Measurements from ENCODE around the gene FCRL5.

FCRL5 gene

DNA sequence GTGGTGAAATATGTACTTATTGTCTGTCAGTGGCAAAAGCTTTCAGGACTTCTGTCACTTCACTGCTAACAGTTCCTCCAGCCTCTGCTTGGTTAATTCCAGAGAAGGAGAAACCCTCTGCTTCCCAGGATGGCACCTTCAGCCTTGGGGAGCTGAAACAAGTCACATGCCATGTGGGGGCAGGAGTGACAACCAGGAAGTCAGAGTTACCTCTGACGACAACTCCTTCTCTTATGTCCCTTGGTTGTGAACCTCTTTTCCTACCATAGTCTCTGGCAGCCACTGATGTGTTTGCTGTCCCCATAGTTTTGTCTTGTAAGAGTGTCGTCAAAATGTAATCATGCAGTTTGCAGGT, 53.6 kb downstream of the FCRL5 start:
- no peak overlapping the region for H3K4me3 ChIP-seq (IDR thresholded peaks at IDR 0.05; ENCODE audit: insufficient read depth, low read depth, low read length)
- H3K79me2 ChIP-seq (ENCODE audit: insufficient read depth, low read depth), result no peaks in the 10 kb centered on the region
- no peaks in the 10 kb centered on the region for H3K27me3 ChIP-seq (ENCODE audit: insufficient read depth, low read depth)
- no peaks in the 10 kb centered on the region for H4K20me1 ChIP-seq (ENCODE audit: insufficient read depth)
- H2AFZ ChIP-seq (ENCODE audit: low read depth), result no peak overlapping the region
- no peak overlapping the region for H3K4me2 ChIP-seq
- no peak overlapping the region for H3K9ac ChIP-seq
- TF ChIP-seq CTCF (conservative IDR thresholded peaks at IDR 0.05; ENCODE audit: low read depth, low read length), result no peak
- H3K27ac ChIP-seq, result no peak overlapping the region
- no peaks in the 10 kb centered on the region for H3K36me3 ChIP-seq (ENCODE audit: insufficient read depth)
- H3K4me1 ChIP-seq (ENCODE audit: low read depth, poor library complexity, severe bottlenecking), result peaks cover 43% of the 10 kb centered on the region

DNA sequence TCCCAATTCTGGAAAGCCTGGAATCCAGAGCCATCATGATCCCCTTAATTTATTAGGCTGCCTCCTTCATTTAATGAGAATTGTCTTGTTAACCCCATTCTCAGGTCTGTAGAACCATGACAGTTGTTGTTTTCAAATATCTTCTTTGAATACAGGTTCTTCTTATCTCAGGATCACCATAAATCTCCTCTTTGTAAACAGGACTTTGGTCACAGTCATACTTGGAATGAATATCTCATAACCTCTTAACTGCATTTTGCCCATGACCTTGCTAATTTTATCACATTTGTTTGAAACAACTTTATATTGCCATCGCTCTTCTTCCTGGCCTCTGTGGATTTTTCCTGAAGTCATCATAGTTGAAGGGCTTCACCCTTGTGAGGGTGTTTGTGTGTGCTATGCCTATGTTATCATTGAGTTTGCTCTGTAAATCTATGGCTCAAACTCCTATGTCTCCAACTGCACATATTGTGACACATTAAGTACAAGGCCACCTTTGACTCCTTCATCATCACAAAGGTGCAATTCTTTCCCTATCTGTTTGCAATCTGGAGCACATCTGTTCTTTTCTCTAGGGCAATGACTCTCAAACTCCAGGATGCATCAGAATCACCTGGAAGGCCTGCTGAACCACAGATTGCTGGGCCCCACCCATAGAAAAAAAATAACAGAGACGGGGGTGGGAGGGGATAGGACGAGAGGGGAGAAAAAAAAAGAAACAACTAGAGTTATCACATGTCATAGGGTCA, 54.2 kb downstream of the FCRL5 start:
- Histone ChIP-seq H3K36me3 (ENCODE audit: insufficient read depth) (no peaks in the 10 kb centered on the region), H3K27ac (no peak overlapping the region), H3K79me2 (ENCODE audit: insufficient read depth, low read depth) (no peaks in the 10 kb centered on the region), H3K4me1 (ENCODE audit: low read depth, poor library complexity, severe bottlenecking) (peaks cover 43% of the 10 kb centered on the region), H2AFZ (ENCODE audit: low read depth) (no peak overlapping the region), H3K27me3 (ENCODE audit: insufficient read depth, low read depth) (no peaks in the 10 kb centered on the region), H3K4me3 (IDR thresholded peaks at IDR 0.05; ENCODE audit: insufficient read depth, low read depth, low read length) (no peak overlapping the region), H3K9ac (no peak overlapping the region), H4K20me1 (ENCODE audit: insufficient read depth) (no peaks in the 10 kb centered on the region), H3K4me2 (no peak overlapping the region)
- no peak for TF ChIP-seq CTCF (conservative IDR thresholded peaks at IDR 0.05; ENCODE audit: low read depth, low read length)

DNA sequence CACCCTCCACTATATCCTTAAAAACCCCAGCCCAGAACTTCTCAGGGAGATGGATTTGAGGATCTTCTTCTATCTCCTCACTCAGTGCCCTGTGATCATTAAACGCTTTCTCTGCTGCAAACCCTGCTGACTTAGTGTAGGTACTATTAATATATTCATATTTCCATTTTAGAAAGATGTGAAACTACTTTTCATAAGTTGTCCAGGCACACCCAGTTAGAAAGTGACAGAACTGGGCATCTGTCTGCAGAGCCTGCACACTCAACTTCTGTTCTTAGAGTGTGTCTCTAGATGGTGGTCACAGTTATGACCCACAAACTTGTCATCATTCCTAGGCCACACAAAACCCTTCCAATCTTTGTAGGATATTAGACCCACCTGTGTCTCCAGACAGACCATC, 55.0 kb downstream of the FCRL5 start:
- no peak overlapping the region; the same call in 1 of the 2 replicates for H3K4me2 ChIP-seq
- H2AFZ ChIP-seq (ENCODE audit: low read depth), result no peak overlapping the region
- H3K4me1 ChIP-seq (ENCODE audit: low read depth, poor library complexity, severe bottlenecking), result peaks cover 43% of the 10 kb centered on the region
- no peaks in the 10 kb centered on the region for H4K20me1 ChIP-seq (ENCODE audit: insufficient read depth)
- no peak overlapping the region for H3K4me3 ChIP-seq (IDR thresholded peaks at IDR 0.05; ENCODE audit: insufficient read depth, low read depth, low read length)
- H3K79me2 ChIP-seq (ENCODE audit: insufficient read depth, low read depth), result no peaks in the 10 kb centered on the region
- H3K9ac ChIP-seq, result no peak overlapping the region
- H3K27me3 ChIP-seq (ENCODE audit: insufficient read depth, low read depth), result no peaks in the 10 kb centered on the region
- H3K27ac ChIP-seq, result no peak overlapping the region
- TF ChIP-seq CTCF (conservative IDR thresholded peaks at IDR 0.05; ENCODE audit: low read depth, low read length), result no peak
- no peaks in the 10 kb centered on the region for H3K36me3 ChIP-seq (ENCODE audit: insufficient read depth)

DNA sequence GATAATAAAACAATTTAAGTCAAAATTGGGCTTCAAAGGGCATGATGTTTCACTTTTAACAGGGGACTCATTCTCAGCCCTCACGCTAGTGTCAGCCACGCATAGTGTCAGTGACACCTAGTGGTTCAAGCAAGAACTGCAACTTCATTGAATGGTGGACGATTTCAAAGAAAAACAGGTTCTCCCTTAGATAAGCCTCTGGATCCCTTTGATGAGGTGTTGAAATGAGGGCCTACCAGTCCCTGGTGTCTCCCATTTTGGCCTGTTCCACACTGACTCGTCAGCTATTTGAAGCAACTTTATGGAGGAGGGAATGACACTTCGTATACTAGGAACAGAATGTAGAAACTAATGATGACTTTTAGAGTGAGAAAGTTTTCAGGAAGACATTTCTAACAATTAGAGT, 56.2 kb downstream of the FCRL5 start:
- Histone ChIP-seq H4K20me1 (ENCODE audit: insufficient read depth) (no peaks in the 10 kb centered on the region), H3K27me3 (ENCODE audit: insufficient read depth, low read depth) (no peaks in the 10 kb centered on the region), H2AFZ (ENCODE audit: low read depth) (peak overlapping the region; percentile 21), H3K9ac (no peak overlapping the region), H3K4me2 (peak overlapping the region; percentile 30), H3K27ac (no peak overlapping the region), H3K4me1 (ENCODE audit: low read depth, poor library complexity, severe bottlenecking) (peaks cover 43% of the 10 kb centered on the region), H3K36me3 (ENCODE audit: insufficient read depth) (no peaks in the 10 kb centered on the region), H3K4me3 (IDR thresholded peaks at IDR 0.05; ENCODE audit: insufficient read depth, low read depth, low read length) (no peak overlapping the region), H3K79me2 (ENCODE audit: insufficient read depth, low read depth) (no peaks in the 10 kb centered on the region)
- TF ChIP-seq CTCF (conservative IDR thresholded peaks at IDR 0.05; ENCODE audit: low read depth, low read length), result peak; percentile 100
